Trophoblast cell (in vitro differentiated cells and primary cell): ENCODE measurements around the gene EPM2AIP1.

Experiments
- DNase-seq, 2 donors: peaks; one replicate each; pipeline ENCODE4 v3.0.0-alpha.2; 2016
- H2AFZ ChIP-seq: 2 replicates; pipeline ENCODE4 v1.6.1; 2013; ENCODE audit warnings: low read length, moderate library complexity, mild to moderate bottlenecking; ENCODE audit not compliant: insufficient read depth, poor library complexity
- H2AK5ac ChIP-seq: 2 replicates; pipeline ENCODE4 v1.6.1; 2013; ENCODE audit warnings: mild to moderate bottlenecking, low read length
- H2BK120ac ChIP-seq: 2 replicates; pipeline ENCODE4 v1.6.1; 2013; ENCODE audit warnings: low read length, mild to moderate bottlenecking, moderate library complexity; ENCODE audit not compliant: insufficient read depth, poor library complexity
- H2BK12ac ChIP-seq: 2 replicates; pipeline ENCODE4 v1.6.1; 2013; ENCODE audit warnings: mild to moderate bottlenecking, low read length, moderate library complexity
- H2BK5ac ChIP-seq: 2 replicates; pipeline ENCODE4 v1.6.1; 2013; ENCODE audit warnings: low read length, low read depth, moderate library complexity, mild to moderate bottlenecking; ENCODE audit not compliant: poor library complexity
- H3K14ac ChIP-seq: 2 replicates; pipeline ENCODE4 v1.6.1; 2013; ENCODE audit warnings: mild to moderate bottlenecking, low read length
- H3K18ac ChIP-seq: 2 replicates; pipeline ENCODE4 v1.6.1; 2013; ENCODE audit warnings: mild to moderate bottlenecking, low read length
- H3K23ac ChIP-seq: 2 replicates; pipeline ENCODE4 v1.6.1; 2013; ENCODE audit warnings: low read length
- H3K27ac ChIP-seq: 2 replicates; pipeline ENCODE4 v1.5.1; 2013; ENCODE audit warnings: low read depth, mild to moderate bottlenecking, inconsistent platforms, low read length, moderate library complexity
- H3K27me3 ChIP-seq: 2 replicates; pipeline ENCODE4 v1.6.1; 2013; ENCODE audit warnings: inconsistent platforms, mild to moderate bottlenecking, low read length, moderate library complexity; ENCODE audit not compliant: insufficient read depth
- H3K36me3 ChIP-seq, 2 experiments: 1 replicate in 1 of 2; 2 replicates in 1 of 2; pipeline ENCODE4 v1.6.1; 2013; ENCODE audit warnings: low read length in 2 of 2, mild to moderate bottlenecking in 2 of 2, moderate library complexity in 1 of 2; ENCODE audit not compliant: insufficient read depth in 2 of 2, control insufficient read depth in 1 of 2
- H3K4ac ChIP-seq: 2 replicates; pipeline ENCODE4 v1.6.1; 2013; ENCODE audit warnings: low read depth, mild to moderate bottlenecking, low read length, moderate library complexity
- H3K4me1 ChIP-seq, 2 experiments: 1 replicate in 1 of 2; 2 replicates in 1 of 2; pipeline ENCODE4 v1.6.1; 2013; ENCODE audit warnings: low read length in 2 of 2, mild to moderate bottlenecking in 2 of 2, moderate library complexity in 1 of 2; ENCODE audit not compliant: insufficient read depth in 2 of 2, control insufficient read depth in 1 of 2
- H3K4me2 ChIP-seq: 2 replicates; pipeline ENCODE4 v1.6.1; 2013; ENCODE audit warnings: inconsistent platforms, mild to moderate bottlenecking, low read length, moderate library complexity
- H3K4me3 ChIP-seq: 2 replicates; pipeline ENCODE4 v1.5.1; 2013; ENCODE audit warnings: mild to moderate bottlenecking, low read depth, low read length, inconsistent platforms
- H3K79me1 ChIP-seq: one replicate; pipeline ENCODE4 v1.6.1; 2013; ENCODE audit warnings: low read length
- H3K79me2 ChIP-seq: 2 replicates; pipeline ENCODE4 v1.6.1; 2013; ENCODE audit warnings: low read length, mild to moderate bottlenecking; ENCODE audit not compliant: control insufficient read depth, insufficient read depth, poor library complexity
- H3K9ac ChIP-seq: 2 replicates; pipeline ENCODE4 v1.6.1; 2013; ENCODE audit warnings: mild to moderate bottlenecking, low read length
- H3K9me3 ChIP-seq: 2 replicates; pipeline ENCODE4 v1.6.1; 2013; ENCODE audit warnings: low read depth, mild to moderate bottlenecking, control low read depth, inconsistent platforms, low read length; ENCODE audit not compliant: insufficient read depth
- H4K12ac ChIP-seq: 2 replicates; pipeline ENCODE4 v1.6.1; 2013; ENCODE audit warnings: low read depth, mild to moderate bottlenecking, low read length, moderate library complexity
- H4K8ac ChIP-seq: 2 replicates; pipeline ENCODE4 v1.6.1; 2013; ENCODE audit warnings: low read depth, mild to moderate bottlenecking, low read length, moderate library complexity
- H4K91ac ChIP-seq: one replicate; pipeline ENCODE4 v1.6.1; 2013; ENCODE audit warnings: low read depth, mild to moderate bottlenecking, low read length, moderate library complexity
- WGBS: extraction: QIAGEN DNeasy Blood & Tissue Kit; methylation state at CpG from one replicate; pipeline ENCODE4 v1.1.7; 2013; ENCODE audit warnings: missing lambda C conversion rate; ENCODE audit not compliant: insufficient read length, insufficient coverage; ENCODE audit errors: extremely low coverage; 5-methylcytosine and 5-hydroxymethylcytosine counted together

The EPM2AIP1 gene

GRCh38 chr3:36944012-36944640 is 48.8 kb downstream of the EPM2AIP1 start:
- H3K79me2 ChIP-seq, result peaks cover 1% of the 10 kb centered on the region
- H3K14ac ChIP-seq, result no peak overlapping the region
- H3K4me1 ChIP-seq, result peaks cover 3 to 7% of the 10 kb centered on the region in 2 experiments
- H3K27ac ChIP-seq, result no peak overlapping the region
- H3K9ac ChIP-seq, result peak overlapping the region; percentile 31
- H4K91ac ChIP-seq, result no peak overlapping the region
- peak; percentile 12 to 48 for DNase-seq
- peak overlapping the region; percentile 15 for H4K8ac ChIP-seq
- H3K4me2 ChIP-seq, result peak overlapping the region; percentile 95
- no CpG with 5 or more reads among the region's 56 CpGs for WGBS
- peaks cover 10% of the 10 kb centered on the region for H3K9me3 ChIP-seq
- no peak overlapping the region for H3K4ac ChIP-seq
- peak overlapping the region; percentile 24 for H2AFZ ChIP-seq
- no peak overlapping the region for H2BK12ac ChIP-seq
- H3K79me1 ChIP-seq, result peaks cover 2% of the 10 kb centered on the region
- peak overlapping the region; percentile 73 for H3K4me3 ChIP-seq
- H2BK5ac ChIP-seq, result no peak overlapping the region
- H3K36me3 ChIP-seq, result peaks cover 0 to 4% of the 10 kb centered on the region in 2 experiments
- peak overlapping the region; percentile 19 for H4K12ac ChIP-seq
- no peak overlapping the region for H3K23ac ChIP-seq
- no peak overlapping the region for H2AK5ac ChIP-seq
- no peak overlapping the region for H3K18ac ChIP-seq
- peaks cover 26% of the 10 kb centered on the region for H3K27me3 ChIP-seq
- H2BK120ac ChIP-seq, result peak overlapping the region; percentile 8

DNA sequence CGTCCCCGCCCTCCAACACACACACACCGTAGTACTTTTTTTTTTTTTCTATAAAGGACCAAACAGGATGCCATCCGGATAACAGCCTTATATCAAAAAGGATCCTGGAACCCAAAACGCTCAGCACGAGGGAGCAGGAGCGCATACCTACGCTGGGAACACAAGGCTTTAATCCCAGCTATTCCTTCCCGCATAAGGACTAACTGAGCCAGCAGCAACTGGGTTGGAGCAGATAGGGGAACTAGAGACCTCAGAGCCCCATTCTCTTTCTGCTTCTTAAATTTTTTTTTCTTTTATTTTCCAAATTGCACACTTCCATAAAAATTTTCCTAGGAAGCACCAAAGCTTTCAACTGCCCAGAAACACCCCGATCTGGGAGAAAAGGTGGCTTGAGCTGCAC is 49.3 kb downstream of the EPM2AIP1 start:
- no peak overlapping the region for H3K4me3 ChIP-seq
- H2BK12ac ChIP-seq, result no peak overlapping the region
- H3K27ac ChIP-seq, result no peak overlapping the region
- H4K8ac ChIP-seq, result no peak overlapping the region
- H3K4me2 ChIP-seq, result peak overlapping the region; percentile 95
- H2AFZ ChIP-seq, result peak overlapping the region; percentile 9
- H3K4me1 ChIP-seq, result peaks cover 3 to 7% of the 10 kb centered on the region in 2 experiments
- peaks cover 1% of the 10 kb centered on the region for H3K79me2 ChIP-seq
- H4K91ac ChIP-seq, result no peak overlapping the region
- no peak for DNase-seq
- H3K27me3 ChIP-seq, result peaks cover 26% of the 10 kb centered on the region
- no peak overlapping the region for H3K23ac ChIP-seq
- no peak overlapping the region for H2BK120ac ChIP-seq
- no peak overlapping the region for H3K4ac ChIP-seq
- peaks cover 0 to 4% of the 10 kb centered on the region in 2 experiments for H3K36me3 ChIP-seq
- H3K14ac ChIP-seq, result no peak overlapping the region
- no peak overlapping the region for H3K18ac ChIP-seq
- peak overlapping the region; percentile 31 for H3K9ac ChIP-seq
- H4K12ac ChIP-seq, result no peak overlapping the region
- H2BK5ac ChIP-seq, result no peak overlapping the region
- H3K79me1 ChIP-seq, result peaks cover 2% of the 10 kb centered on the region
- no CpG with 5 or more reads among the region's 10 CpGs for WGBS
- H2AK5ac ChIP-seq, result no peak overlapping the region
- peaks cover 10% of the 10 kb centered on the region for H3K9me3 ChIP-seq

GRCh38 chr3:36942638-36943248 is 50.2 kb downstream of the EPM2AIP1 start:
- H3K79me2 ChIP-seq, result peaks cover 1% of the 10 kb centered on the region
- no CpG with 5 or more reads among the region's 21 CpGs for WGBS

DNA sequence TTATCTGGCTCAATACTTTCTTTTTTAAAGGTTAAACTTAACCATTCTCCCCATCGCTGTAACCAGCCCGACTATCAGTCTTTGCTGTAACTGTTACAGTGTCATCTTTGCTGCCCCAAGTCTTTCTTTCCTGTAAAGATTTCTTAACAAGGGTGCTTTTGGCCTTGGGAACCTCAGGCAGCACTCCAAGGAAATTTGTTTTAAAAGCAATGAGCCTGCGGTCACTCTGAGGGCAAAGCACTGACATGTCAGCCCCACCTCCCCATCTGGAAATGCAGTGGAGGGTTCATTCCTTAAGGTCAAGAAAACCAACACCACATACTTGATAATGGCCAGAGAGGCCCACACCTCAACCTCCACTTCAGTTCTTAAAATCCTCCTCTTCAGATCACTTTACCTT is 51.3 kb downstream of the EPM2AIP1 start:
- H2AK5ac ChIP-seq, result no peak overlapping the region

More at GRCh38 chr3:36942638-36943248, 50.2 kb downstream of the EPM2AIP1 start:
- Histone ChIP-seq H3K4me1 (peaks cover 3 to 7% of the 10 kb centered on the region in 2 experiments), H3K4me3 (no peak overlapping the region), H3K14ac (no peak overlapping the region), H3K27me3 (peaks cover 26% of the 10 kb centered on the region), H3K18ac (no peak overlapping the region), H3K9ac (no peak overlapping the region), H2AK5ac (no peak overlapping the region), H3K36me3 (peaks cover 0 to 4% of the 10 kb centered on the region in 2 experiments), H3K4ac (no peak overlapping the region), H4K91ac (no peak overlapping the region), H2BK120ac (no peak overlapping the region), H2BK5ac (no peak overlapping the region), H3K23ac (no peak overlapping the region), H2BK12ac (no peak overlapping the region), H3K4me2 (no peak overlapping the region), H3K9me3 (peaks cover 10% of the 10 kb centered on the region), H3K79me1 (peaks cover 2% of the 10 kb centered on the region), H2AFZ (no peak overlapping the region), H4K12ac (no peak overlapping the region), H4K8ac (no peak overlapping the region), H3K27ac (no peak overlapping the region)
- no peak for DNase-seq

More for the DNA sequence above, 51.3 kb downstream of the EPM2AIP1 start:
- no peak overlapping the region for H3K23ac ChIP-seq
- peaks cover 0 to 4% of the 10 kb centered on the region in 2 experiments for H3K36me3 ChIP-seq
- peaks cover 3 to 7% of the 10 kb centered on the region in 2 experiments for H3K4me1 ChIP-seq
- no peak overlapping the region for H3K14ac ChIP-seq
- H3K4ac ChIP-seq, result no peak overlapping the region
- peaks cover 1% of the 10 kb centered on the region for H3K79me2 ChIP-seq
- H4K12ac ChIP-seq, result no peak overlapping the region
- no CpG with 5 or more reads among the region's 3 CpGs for WGBS
- peaks cover 2% of the 10 kb centered on the region for H3K79me1 ChIP-seq
- no peak overlapping the region for H3K18ac ChIP-seq
- no peak overlapping the region for H3K27ac ChIP-seq
- H3K4me2 ChIP-seq, result no peak overlapping the region
- no peak overlapping the region for H3K4me3 ChIP-seq
- no peak for DNase-seq
- H3K27me3 ChIP-seq, result peaks cover 26% of the 10 kb centered on the region
- H2BK5ac ChIP-seq, result no peak overlapping the region
- H4K91ac ChIP-seq, result no peak overlapping the region
- no peak overlapping the region for H2BK120ac ChIP-seq
- no peak overlapping the region for H4K8ac ChIP-seq
- no peak overlapping the region for H3K9ac ChIP-seq
- H2AFZ ChIP-seq, result no peak overlapping the region
- no peak overlapping the region for H2BK12ac ChIP-seq
- peaks cover 10% of the 10 kb centered on the region for H3K9me3 ChIP-seq
